ENCODE data around the gene C11orf16. TPM values are rescaled to one million over a fixed set of nuclear protein-coding genes. Genes with fewer than 3 reads are reported as not detected.

The C11orf16 gene
- total and polyA plus RNA-seq, 9 of the 15 experiments (the other 6 are each of a cell fraction or from before 2014, with no cell fraction given), result not detected

DNA sequence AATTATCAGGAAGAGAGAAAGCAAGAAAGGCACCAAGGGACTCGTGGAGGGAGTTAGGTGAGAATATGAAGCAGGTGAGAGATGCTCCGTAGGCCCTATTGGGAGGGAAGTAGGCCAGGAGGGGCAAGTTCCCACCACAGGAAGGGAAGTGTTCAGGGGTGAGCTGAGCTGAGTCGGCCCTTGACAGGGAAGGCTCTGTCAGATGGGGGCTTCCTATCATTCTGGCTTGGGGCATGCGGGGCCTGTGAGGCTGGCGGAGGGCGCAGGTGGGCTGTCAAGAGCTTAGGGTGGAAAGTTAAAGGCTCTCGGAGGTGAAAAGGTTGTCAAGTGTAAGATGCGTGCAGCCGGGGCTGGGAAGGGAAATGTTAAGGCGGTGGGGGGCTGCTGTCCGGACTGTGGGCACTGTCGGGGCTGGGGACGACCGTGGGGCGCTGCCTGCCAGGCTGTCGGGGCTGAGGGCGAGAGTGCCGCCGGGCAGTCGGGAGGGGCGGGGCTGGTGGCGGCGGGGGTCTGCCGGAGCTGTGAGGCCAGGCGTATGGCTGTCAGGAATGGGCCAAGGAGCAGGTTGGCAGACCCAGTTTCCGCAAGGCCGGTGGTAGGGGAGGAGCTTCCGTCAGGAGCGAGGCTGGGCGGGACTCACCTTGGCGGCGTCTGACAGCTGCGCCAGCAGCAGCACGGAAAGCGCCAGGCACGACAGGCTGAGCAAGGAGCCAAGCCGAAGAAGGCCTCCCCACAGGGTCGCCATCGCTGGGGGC, 31.0 kb upstream of the C11orf16 start (continued):
- 0 out of 2 replicates have a peak, but pooled peaks have one; percentile 2 for TF ChIP-seq USF2 (CRISPR knock-in tag; IDR thresholded peaks at IDR 0.05)
- TF ChIP-seq, protein P1, sequence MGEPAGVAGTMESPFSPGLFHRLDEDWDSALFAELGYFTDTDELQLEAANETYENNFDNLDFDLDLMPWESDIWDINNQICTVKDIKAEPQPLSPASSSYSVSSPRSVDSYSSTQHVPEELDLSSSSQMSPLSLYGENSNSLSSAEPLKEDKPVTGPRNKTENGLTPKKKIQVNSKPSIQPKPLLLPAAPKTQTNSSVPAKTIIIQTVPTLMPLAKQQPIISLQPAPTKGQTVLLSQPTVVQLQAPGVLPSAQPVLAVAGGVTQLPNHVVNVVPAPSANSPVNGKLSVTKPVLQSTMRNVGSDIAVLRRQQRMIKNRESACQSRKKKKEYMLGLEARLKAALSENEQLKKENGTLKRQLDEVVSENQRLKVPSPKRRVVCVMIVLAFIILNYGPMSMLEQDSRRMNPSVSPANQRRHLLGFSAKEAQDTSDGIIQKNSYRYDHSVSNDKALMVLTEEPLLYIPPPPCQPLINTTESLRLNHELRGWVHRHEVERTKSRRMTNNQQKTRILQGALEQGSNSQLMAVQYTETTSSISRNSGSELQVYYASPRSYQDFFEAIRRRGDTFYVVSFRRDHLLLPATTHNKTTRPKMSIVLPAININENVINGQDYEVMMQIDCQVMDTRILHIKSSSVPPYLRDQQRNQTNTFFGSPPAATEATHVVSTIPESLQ (CRISPR knock-in tag; IDR thresholded peaks at IDR 0.05), result no peak
- TF ChIP-seq DACH1 (IDR thresholded peaks at IDR 0.05; ENCODE audit: partially characterized antibody), result peak; percentile 73
- no peak for TF ChIP-seq ELF2 (CRISPR knock-in tag; IDR thresholded peaks at IDR 0.05)
- TF ChIP-seq RUNX1 (IDR thresholded peaks at IDR 0.05; ENCODE audit: low read depth), result no peak
- no peak for TF ChIP-seq TBP (optimal IDR thresholded peaks at IDR 0.05; ENCODE audit: low read depth, low read length)
- TF ChIP-seq TAF7 (tag; IDR thresholded peaks at IDR 0.05), result 0 out of 2 replicates have a peak, but pooled peaks have one; percentile 2
- peak; percentile 63; the same call in 1 of the 2 replicates for TF ChIP-seq FOXP1 (CRISPR knock-in tag; IDR thresholded peaks at IDR 0.05)
- no peak for TF ChIP-seq THRAP3 (IDR thresholded peaks at IDR 0.05; ENCODE audit: borderline replicate concordance)
- peak; percentile 51 for TF ChIP-seq PKNOX1 (IDR thresholded peaks at IDR 0.05)
- peak; percentile 92 for TF ChIP-seq SAP30 (IDR thresholded peaks at IDR 0.05; ENCODE audit: borderline replicate concordance, insufficient read depth, low read depth, low read length, poor library complexity, severe bottlenecking)
- no peak for TF ChIP-seq DPF2 (IDR thresholded peaks at IDR 0.05)
- TF ChIP-seq FOXA3 (CRISPR knock-in tag; conservative IDR thresholded peaks at IDR 0.05 in 1 of 2, IDR thresholded peaks at IDR 0.05 in 1 of 2), result peak in 1 of 2 experiments; percentile 27; a peak in 1 of 4 replicates
- no peak for TF ChIP-seq RAD51 (IDR thresholded peaks at IDR 0.05; ENCODE audit: borderline replicate concordance, low read depth)
- peak; percentile 92 for TF ChIP-seq NKRF (IDR thresholded peaks at IDR 0.05; ENCODE audit: borderline replicate concordance)
- peak; percentile 74; the same call in 1 of the 2 replicates for TF ChIP-seq ZNF282 (CRISPR knock-in tag; IDR thresholded peaks at IDR 0.05)
- no peak for TF ChIP-seq ZC3H11A (IDR thresholded peaks at IDR 0.05; ENCODE audit: low read depth, low read length)

All from K562 (cell line).